Activated naive CD8-positive, alpha-beta T cell treated with anti-CD3 and anti-CD28 coated beads for 36 hours (primary cell): ENCODE measurements around the gene HOXB7. TPM values are rescaled to one million over a fixed set of nuclear protein-coding genes. Genes with fewer than 3 reads are reported as not detected.
A peak's percentile ranks its signal among the peaks of the same experiment; 100 is the strongest.

ENCODE experiments used
- DNase-seq: peaks from one replicate; pipeline ENCODE4 v3.0.0; 2021
- H3K27ac Mint-ChIP-seq: one replicate; pipeline ENCODE4 v1.8.0; 2022; ENCODE audit warnings: mild to moderate bottlenecking, moderate library complexity, mixed read lengths
- H3K27me3 Mint-ChIP-seq: one replicate; pipeline ENCODE4 v1.8.0; 2022; ENCODE audit warnings: mild to moderate bottlenecking, mixed read lengths
- H3K36me3 Mint-ChIP-seq: one replicate; pipeline ENCODE4 v1.8.0; 2021; ENCODE audit warnings: mild to moderate bottlenecking, mixed read lengths
- H3K4me1 Mint-ChIP-seq: one replicate; pipeline ENCODE4 v1.8.0; 2021; ENCODE audit warnings: mixed read lengths
- H3K4me3 Mint-ChIP-seq: one replicate; pipeline ENCODE4 v1.8.0; 2022; ENCODE audit warnings: mild to moderate bottlenecking, moderate library complexity, mixed read lengths
- H3K9me3 Mint-ChIP-seq: one replicate; pipeline ENCODE4 v1.8.0; 2022; ENCODE audit warnings: mixed read lengths
- total RNA-seq, 2 experiments: library from RNA; stranded (reverse); gene quantifications; one replicate each; pipeline ENCODE4 v1.2.3, GENCODE V29; 2021

HOXB7 gene
- total RNA-seq, 2 experiments from 2014 or later: 0.62 to 1.4 TPM

GRCh38 chr17:48621410-48622392 is 10.9 kb upstream of the HOXB7 start:
- Mint-ChIP-seq H3K27me3 (peaks cover 92% of the 10 kb centered on the region), H3K36me3 (no peaks in the 10 kb centered on the region), H3K4me1 (peaks cover 20% of the 10 kb centered on the region), H3K4me3 (no peak overlapping the region), H3K9me3 (no peaks in the 10 kb centered on the region), H3K27ac (no peak overlapping the region)
- DNase-seq: no peak

- Mint-ChIP-seq H3K4me3 (no peak overlapping the region), H3K27ac (no peak overlapping the region), H3K27me3 (peaks cover 93% of the 10 kb centered on the region), H3K4me1 (peaks cover 19% of the 10 kb centered on the region), H3K9me3 (no peaks in the 10 kb centered on the region), H3K36me3 (no peaks in the 10 kb centered on the region)
- no peak for DNase-seq
These were observed 9.8 kb upstream of the HOXB7 start for GRCh38 chr17:48620461-48621139.

- Mint-ChIP-seq H3K9me3 (no peaks in the 10 kb centered on the region), H3K36me3 (no peaks in the 10 kb centered on the region), H3K27ac (no peak overlapping the region), H3K27me3 (peaks cover 97% of the 10 kb centered on the region), H3K4me3 (peak overlapping the region; percentile 4), H3K4me1 (peaks cover 24% of the 10 kb centered on the region)
- DNase-seq: no peak
These were observed 9.1 kb upstream of the HOXB7 start for GRCh38 chr17:48619826-48620449.

DNA sequence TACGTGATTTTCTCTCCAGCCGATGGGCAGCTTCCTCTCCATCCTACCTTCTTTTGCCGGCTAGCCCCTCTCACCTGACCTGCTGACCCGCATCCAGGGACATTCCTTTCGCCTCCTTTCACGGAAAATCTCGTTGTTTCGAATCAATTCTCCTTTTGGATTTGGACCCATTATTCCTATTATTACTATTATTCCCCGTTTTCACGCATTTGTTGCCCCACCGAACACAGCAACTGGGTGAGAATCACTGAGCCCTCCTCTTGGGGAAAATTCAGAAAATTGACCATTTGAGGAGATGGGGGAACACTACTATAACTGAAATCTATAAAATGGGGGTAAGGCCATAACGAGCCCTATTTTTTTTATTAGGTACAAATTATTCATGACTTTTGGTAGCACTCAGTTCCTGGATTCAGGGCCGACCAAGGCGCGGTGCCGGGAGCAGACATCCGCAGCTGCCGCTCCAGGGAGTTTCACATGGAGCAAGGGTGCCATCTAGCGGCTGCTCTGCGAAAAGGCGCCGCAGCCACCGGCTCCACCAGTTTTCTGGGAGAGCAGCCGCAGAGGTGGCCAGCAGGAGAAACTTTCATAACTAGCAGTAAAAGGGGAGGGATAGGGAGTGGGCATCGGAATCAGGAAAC is 7.6 kb upstream of the HOXB7 start:
- H3K4me3 Mint-ChIP-seq: peak overlapping the region; percentile 41

GRCh38 chr17:48617471-48618255 is 6.8 kb upstream of the HOXB7 start:
- no peaks in the 10 kb centered on the region for H3K36me3 Mint-ChIP-seq
- no peak overlapping the region for H3K4me3 Mint-ChIP-seq
- peaks cover 39% of the 10 kb centered on the region for H3K4me1 Mint-ChIP-seq
- peaks cover 97% of the 10 kb centered on the region for H3K27me3 Mint-ChIP-seq
- no peak for DNase-seq
- H3K9me3 Mint-ChIP-seq: no peaks in the 10 kb centered on the region
- no peak overlapping the region for H3K27ac Mint-ChIP-seq

More for the DNA sequence above, 7.6 kb upstream of the HOXB7 start:
- no peaks in the 10 kb centered on the region for H3K9me3 Mint-ChIP-seq
- H3K36me3 Mint-ChIP-seq: no peaks in the 10 kb centered on the region
- peaks cover 35% of the 10 kb centered on the region for H3K4me1 Mint-ChIP-seq
- peak; percentile 80 for DNase-seq
- H3K27me3 Mint-ChIP-seq: peaks cover 99% of the 10 kb centered on the region
- H3K27ac Mint-ChIP-seq: no peak overlapping the region

GRCh38 chr17:48616717-48617470 is 6.1 kb upstream of the HOXB7 start:
- DNase-seq: no peak
- Mint-ChIP-seq H3K27ac (no peak overlapping the region), H3K4me3 (no peak overlapping the region), H3K4me1 (peaks cover 44% of the 10 kb centered on the region), H3K36me3 (no peaks in the 10 kb centered on the region), H3K27me3 (peaks cover 98% of the 10 kb centered on the region), H3K9me3 (no peaks in the 10 kb centered on the region)

- H3K27me3 Mint-ChIP-seq: peaks cover 98% of the 10 kb centered on the region
- H3K27ac Mint-ChIP-seq: no peak overlapping the region
- no peak overlapping the region for H3K4me3 Mint-ChIP-seq
- DNase-seq: no peak
- H3K9me3 Mint-ChIP-seq: no peaks in the 10 kb centered on the region
- H3K36me3 Mint-ChIP-seq: no peaks in the 10 kb centered on the region
- H3K4me1 Mint-ChIP-seq: peaks cover 51% of the 10 kb centered on the region
These were observed 5.3 kb upstream of the HOXB7 start for GRCh38 chr17:48615963-48616716.

DNA sequence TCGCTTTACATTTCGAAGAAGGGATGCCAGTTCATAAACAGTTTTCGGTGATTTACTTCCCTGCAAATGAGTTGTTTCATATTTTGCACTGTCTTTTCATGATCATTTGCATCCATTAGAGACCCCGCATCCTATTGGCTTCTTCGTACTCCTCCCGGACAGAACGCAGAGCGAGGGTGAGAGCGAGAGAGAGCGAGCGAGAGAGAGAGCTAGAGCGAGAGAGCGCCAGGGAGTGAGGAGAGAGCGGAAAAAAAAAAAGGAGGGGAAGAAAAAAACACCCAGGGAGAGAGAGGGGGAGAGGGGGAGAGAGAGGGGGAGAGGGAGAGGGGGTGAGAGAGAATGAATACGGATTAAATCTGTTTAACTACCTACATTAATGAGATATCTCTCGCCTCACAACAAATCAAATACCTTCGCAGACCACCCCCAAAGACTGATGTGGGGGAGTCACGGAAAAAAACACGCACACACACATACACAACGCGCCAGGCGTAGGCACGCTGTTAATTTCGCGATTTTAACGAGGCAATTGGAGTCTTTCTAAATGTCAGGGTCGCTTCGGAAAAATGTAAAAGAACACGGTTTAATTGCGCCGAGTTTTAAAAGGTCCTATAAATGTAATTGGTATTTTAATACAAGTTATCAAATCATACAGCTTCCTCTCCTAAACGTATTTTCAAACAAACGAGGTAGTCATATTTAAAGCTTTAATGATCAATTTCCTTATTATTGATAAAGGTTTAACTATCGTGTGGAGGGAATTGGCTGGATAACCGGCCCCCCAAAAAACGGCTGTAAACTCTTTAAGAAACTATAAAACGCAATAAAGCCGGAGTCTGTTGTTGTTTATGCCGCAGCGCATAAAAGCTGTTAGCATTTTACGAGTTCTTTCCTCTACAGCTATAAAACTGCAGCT is 4.5 kb upstream of the HOXB7 start, which contains the start of gene HOXB8:
TSS of gene HOXB8 (minus strand) at position 246 of the 916 bp plus-strand sequence. CDS start 588 bp downstream, outside the sequence.
- peaks cover 95% of the 10 kb centered on the region for H3K27me3 Mint-ChIP-seq
- peaks cover 55% of the 10 kb centered on the region for H3K4me1 Mint-ChIP-seq
- DNase-seq: no peak
- H3K27ac Mint-ChIP-seq: no peak within 1 kb of the TSS
- H3K4me3 Mint-ChIP-seq: peak within 1 kb of the TSS; percentile 40
- no peaks in the 10 kb centered on the region for H3K9me3 Mint-ChIP-seq
- no peaks in the 10 kb centered on the region for H3K36me3 Mint-ChIP-seq

DNA sequence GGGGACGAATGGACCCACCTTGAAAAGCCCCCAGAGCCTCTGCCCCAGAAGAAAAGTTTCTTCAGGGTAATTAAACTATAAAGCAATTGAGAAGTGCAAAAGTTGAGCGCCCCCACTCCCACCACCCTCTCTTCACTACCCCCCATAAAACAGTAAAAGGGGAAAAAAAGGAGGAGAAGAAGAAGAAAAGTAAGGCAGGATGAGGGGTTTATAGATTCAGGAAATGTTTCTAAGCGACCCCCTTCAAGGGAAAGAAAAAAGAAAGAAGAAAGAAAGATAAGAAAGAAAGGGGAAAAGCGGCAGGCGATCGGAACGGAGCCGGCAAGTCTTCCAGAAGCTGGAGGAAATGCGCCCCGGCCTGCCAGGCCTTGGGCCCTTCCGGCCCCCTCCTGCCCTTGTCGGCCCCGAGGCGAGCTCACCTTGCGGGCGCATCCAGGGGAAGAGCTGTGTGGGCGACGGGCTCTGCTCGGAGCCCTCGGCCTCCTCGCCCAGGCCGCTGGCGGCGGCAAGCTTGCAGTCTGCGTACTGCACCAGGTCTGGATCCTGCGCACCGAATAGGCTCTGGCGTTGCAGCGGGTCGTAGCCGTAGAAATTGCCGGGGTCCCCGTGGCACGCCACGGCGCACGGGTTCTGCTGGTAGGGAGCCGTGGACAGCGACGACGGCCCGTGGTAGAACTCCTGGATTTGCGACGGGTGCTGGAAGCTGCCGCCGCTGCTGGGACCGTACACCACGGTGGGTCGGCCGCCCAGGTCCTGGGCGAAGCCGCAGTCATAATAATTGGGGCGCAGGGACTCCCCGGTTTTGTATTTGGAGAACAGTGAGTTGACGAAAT is 3.3 kb upstream of the HOXB7 start:
- Mint-ChIP-seq H3K27ac (no peak overlapping the region), H3K9me3 (no peaks in the 10 kb centered on the region), H3K4me3 (peak overlapping the region; percentile 40), H3K36me3 (no peaks in the 10 kb centered on the region), H3K4me1 (peaks cover 51% of the 10 kb centered on the region), H3K27me3 (peaks cover 92% of the 10 kb centered on the region)
- DNase-seq: no peak

DNA sequence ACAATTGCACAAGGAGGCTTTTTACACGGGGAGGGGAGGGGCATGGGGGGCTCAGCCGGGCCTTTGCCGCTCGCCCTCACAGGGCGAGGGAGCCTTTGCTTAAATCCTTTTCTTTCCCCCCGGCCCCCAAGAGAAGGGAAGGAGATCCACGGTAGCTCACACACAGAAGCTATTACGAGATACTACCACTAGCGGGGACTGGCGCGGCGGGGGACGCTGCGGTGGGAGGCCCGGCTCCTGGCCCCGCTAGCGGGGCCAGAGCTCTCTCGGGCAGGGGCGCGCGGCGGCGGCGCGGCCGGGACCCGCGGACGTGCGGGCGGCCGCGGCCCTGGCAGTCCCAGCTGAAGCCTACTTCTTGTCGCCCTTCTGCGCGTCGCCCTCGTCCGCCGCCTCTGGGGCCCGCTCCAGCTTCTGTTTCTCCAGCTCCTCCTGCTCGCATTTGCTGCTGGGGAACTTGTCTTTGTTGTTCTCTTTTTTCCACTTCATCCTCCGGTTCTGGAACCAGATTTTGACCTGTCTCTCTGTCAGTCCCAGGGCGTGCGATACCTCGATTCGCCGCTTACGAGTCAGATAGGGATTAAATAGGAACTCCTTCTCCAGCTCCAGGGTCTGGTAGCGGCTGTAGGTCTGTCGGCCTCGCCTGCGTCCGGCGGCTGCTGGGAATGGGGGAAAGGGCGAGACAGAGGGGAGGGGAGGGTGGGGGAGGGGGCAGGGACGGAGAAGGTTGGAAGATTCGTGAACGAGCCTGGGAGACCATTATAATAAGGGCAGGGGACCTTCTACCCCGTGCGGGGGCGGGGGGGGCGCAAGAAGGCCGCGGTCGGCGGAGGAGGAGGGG is 2.3 kb upstream of the HOXB7 start:
- peak overlapping the region; percentile 73 for H3K4me3 Mint-ChIP-seq
- DNase-seq: peak; percentile 55
- no peaks in the 10 kb centered on the region for H3K9me3 Mint-ChIP-seq
- H3K27me3 Mint-ChIP-seq: peaks cover 92% of the 10 kb centered on the region
- H3K27ac Mint-ChIP-seq: no peak overlapping the region
- peaks cover 43% of the 10 kb centered on the region for H3K4me1 Mint-ChIP-seq
- no peaks in the 10 kb centered on the region for H3K36me3 Mint-ChIP-seq

DNA sequence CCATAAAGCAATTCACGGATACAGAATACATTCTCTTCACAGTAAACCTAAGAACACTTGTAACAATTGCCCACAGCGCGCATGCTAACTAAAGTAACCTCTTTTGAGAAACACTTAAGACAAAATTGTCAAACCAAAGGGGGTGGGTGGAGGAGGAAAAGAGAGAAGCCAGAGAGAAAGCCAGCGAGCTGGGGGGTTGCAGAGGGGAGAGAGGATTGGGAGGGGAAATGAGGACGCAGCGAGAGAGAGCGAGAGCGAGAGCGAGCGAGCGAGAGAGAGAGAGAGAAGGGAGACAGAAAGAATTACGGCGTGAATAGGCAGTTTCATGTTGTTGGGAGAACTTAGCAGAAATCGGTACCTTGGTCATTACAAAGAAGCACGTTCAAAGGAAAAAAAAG is 1.6 kb upstream of the HOXB7 start:
- no peaks in the 10 kb centered on the region for H3K36me3 Mint-ChIP-seq
- H3K27me3 Mint-ChIP-seq: peaks cover 92% of the 10 kb centered on the region
- H3K4me1 Mint-ChIP-seq: peaks cover 43% of the 10 kb centered on the region
- DNase-seq: no peak
- no peaks in the 10 kb centered on the region for H3K9me3 Mint-ChIP-seq
- H3K4me3 Mint-ChIP-seq: peak overlapping the region; percentile 71
- no peak overlapping the region for H3K27ac Mint-ChIP-seq
